Endothelial cell of hepatic sinusoid (primary cell): ENCODE data around the gene ACTG1.

Experiments used
- in situ Hi-C: cut with HindIII; loops from 2 replicates; pipeline ENCODE4 v1.10.0; 2017; ENCODE audit warnings: low sequenced_read_pairs

The ACTG1 gene

DNA sequence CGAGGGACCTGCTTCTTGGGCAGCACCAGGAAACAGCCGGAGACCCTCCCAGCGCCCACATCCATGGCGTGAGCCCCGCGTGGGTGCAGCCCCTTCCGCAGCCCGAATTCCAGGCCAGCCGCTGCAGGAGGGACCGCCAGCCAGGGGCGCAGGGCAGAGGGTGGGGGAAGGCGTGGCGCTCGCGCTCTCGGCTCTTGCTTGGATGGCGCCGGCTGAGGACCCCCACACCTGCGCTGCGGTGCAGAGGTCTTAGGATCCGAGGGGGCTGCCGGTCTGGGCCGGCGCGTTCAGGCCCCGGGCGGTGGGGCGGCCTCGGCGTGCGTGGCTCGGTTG is 28.8 kb downstream of the ACTG1 start:
- in situ Hi-C loops: no loop called here

DNA sequence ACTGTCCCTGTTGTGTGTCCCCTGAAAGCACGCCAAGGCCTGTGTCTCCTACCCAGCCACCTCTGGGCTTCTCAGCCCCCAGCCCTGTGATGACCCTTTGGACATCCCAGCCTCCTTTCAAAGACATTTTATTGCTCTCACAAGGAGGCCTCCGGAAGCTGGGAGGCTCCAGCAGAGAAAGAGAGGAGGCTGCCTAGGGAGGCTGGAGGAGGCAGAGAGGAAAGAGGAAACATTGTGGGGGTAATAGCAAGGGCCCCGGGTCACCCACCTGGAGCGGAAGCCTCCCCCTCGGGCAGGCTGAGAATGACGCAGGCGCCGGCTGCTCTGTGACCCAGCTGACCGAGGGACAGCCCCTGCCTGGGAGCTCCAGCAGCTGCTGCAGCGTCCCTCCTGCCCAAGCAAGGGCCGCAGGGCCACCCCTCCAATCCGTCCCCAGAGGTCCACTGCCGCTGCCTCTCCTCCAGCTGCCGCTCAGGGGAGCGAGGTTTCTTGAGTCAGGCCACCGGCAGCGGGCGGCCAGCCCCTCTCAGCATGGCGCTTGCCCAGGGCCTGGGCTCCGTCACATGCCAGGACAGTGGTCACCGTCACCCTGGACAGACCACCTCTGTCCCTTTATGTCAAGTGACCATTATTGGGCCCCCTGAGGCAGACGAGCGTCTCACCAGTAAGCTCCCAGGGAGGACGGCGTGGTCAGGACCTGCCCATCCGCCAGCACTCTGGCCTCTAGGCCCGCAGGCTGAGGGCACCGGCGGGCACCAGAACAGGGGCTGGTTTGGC is 29.3 kb downstream of the ACTG1 start:
- in situ Hi-C loops: no loop called here

DNA sequence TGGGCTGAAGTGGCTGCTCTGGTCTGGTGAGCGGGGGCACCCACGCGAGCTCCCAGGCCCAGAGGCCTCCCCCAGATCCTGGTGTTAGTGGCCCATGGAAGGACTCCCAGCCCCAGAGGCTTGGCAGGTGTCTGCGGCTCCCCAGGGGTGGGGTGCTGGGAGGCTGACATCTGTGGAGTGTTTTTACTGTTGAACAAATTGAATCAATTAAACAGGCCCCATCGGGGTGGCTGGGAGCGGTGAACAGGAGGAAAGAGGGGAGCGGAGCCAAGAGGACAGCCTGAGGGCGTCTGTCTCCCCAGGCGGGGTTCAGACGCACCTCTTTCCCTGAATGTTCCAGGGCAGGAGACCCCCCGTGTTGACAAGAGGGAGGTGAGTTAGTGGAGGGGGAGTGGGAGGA is 29.9 kb downstream of the ACTG1 start:
- in situ Hi-C loops: no loop called here

DNA sequence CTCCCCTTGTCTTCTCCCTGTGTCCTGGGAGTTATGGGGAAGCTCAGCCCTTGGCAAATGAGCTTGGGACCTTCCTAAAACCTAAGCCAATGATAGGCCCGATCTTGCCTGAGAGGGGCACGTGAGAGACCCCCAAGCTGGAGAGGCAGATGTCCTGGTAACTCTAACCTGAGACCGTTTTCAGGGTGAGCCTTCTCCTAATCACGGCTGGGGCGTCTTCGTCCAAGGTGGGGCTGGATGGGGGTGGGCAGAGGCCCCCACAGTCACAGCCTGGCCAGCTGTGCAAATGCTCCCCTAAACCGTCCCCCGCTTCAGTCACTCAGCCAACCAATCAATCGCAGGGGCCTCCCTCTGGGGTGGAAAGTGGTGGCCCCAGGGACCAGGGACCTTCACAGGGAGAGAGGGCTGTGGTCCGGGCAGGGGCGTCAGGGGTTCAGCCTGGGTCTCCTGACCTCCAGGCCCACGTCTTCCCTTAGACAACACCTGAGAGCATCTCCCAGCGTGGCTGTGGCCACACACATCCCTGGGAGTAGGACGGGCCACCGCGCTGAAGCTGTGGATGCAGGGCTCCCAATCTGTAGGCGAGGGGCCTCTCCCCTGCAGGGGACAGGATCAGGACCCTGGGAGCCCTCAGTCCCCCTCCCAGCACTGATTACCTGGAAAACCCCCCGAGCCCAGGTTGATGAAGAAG is 30.6 kb downstream of the ACTG1 start:
- in situ Hi-C loops: no loop called here

DNA sequence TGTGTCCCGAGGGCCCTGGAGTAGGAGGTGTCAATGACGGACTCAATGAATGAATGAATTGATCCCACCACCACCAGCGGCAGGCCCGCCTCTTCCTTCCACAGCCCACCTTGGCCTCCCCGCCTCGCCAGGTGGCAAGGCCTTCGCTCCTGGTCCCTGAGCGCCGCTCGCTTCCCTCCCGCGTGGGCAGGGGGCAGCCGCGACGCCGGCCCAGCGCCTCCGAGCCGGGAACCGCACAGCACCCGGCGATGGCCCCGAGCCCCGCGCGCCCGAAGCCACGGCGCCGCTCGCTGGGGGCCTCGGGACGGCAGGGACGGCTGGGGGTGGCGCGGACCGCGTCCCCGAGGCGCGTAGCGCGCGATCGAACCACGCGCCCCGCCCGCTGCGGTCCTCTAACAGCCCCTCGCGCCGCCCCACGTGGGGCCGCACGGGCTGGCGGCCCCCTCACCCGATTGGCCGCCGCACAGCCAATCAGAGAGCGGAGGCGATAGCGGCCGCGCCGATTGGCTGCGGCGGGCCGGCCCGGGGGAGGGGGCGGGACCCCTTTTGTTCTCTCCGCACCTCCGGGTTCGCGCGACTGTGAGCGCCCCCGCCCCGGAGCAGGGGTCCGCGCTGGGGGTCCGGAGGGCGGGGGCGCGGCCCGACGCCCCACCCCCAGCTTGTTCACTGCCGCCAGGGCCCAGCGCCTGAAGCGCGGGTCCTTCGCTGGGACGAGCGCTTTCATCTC is 31.4 kb downstream of the ACTG1 start:
- in situ Hi-C loops: no loop called here

DNA sequence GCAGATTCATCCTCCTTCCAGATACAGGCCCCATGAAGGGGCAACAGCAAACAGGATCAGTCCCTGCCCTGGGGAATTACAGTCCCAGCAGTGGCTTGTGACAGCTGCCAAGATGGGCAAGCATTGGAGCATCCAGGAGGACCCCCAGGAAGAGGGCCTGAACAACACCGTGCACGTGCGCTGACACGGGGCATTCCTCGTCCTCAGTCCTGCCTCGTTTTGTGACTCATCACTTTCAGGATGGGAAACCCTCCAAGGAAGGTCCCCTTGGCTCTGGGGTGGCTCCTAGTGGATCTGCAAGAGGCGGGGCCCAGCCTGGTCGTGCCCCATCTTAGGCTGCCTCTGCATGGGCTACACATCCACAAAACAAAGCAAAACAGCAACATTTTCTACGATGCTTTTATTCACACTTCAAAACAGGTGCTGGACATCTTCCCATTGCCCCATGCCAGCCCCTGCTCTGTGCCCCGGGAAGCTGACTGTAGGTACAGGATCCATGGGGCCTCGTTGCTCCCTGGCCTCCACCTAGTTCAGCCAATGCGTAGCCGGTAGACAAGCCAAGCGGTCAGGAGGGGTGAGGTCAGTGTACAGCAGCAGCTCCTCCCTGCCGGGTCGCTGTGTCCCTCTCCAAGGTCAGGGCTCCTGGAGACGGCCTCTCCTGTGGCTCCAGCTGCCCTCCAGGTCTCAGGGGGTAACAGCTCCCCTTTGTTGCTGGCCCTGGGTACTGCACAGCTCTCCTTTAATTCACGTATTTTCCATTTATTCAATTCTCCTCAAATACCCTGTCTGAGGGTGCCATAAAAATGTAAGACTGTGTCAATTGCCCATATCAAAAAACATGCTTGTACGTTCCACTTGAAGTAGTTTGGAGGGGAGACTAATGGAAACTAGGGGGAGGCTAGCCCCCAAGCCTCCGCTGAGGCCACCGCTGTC is 32.2 kb downstream of the ACTG1 start:
- in situ Hi-C loops: no loop called here

DNA sequence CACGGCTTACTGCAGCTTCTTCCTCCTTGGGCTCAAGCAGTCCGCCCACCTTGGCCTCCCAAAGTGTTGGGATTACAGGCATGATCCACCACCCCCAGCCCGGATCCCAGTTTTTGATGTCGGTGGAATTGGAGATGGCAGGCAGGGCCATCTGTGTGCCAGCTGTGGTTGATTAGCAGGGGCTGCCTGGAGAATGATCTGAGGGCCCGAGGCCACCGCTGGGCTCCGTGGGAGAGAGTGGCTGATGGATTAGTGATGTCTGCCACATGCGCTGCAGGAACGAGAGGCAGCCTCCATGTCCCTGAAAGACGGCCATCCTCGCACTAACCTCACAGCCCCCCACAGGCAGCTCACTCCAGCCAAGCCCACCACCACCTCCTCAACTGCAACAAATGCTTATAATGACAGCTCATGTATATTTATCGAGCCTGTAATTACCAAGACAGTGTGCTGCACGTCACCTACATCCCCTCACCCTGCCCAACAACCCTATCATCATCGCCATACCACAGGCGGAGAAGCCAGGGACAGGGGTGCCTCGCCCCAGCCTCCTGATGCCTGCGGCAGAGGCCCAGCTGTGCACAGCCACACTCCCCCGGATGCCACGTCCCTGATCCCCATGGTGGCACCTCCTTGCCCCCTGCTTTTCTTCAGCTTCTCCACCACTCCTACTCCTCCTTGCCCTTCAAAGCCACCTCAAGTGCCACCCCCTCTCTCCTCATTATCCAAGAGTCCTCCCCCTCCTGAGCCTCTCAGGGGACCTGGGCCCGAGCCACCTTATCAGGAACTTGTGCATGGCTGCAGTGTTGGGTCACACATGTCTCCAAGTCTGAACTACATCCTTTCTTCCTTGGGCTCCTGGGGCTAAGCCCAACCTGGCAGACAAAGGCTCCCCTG is 33.2 kb downstream of the ACTG1 start:
- in situ Hi-C loops: no loop called here

DNA sequence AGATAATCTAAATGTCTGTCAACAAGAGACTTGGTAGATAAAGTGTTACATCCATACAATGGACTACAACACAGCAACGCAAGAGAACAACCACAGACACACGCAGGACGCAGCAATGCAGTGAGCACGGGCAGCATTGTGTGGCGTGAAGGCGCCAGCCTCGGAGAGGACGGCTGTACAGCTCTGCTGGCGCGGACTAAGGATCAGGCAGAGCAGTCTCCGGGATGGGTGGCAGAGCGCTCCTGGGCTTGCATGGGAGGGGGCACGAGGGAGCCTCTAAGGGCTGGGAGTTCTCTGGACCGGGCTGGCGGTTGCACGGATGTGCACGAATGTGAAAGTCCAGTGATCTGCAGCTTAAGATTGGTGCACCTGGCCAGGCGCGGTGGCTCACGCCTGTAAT is 34.5 kb downstream of the ACTG1 start:
- in situ Hi-C loops: no loop called here

DNA sequence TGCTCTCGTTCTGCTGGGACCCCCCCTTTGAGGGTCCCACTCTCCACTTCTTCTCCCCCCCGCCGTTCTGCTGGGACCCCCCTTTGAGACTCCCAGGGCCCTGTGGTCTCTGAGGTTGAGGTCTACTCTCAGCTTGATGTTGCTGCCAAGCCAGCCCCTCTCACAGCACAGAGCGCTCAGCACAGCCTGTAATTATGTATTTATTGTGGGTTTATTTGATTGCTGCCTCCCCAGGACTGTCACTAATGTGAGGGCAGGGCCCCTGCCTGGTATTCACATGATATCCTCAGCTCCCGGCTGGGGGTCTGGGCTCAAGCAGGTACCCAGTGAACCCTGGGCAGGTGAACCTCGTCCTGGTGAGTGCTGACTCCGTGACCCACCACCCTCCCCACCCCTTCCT is 35.4 kb downstream of the ACTG1 start:
- in situ Hi-C loops: no loop called here

DNA sequence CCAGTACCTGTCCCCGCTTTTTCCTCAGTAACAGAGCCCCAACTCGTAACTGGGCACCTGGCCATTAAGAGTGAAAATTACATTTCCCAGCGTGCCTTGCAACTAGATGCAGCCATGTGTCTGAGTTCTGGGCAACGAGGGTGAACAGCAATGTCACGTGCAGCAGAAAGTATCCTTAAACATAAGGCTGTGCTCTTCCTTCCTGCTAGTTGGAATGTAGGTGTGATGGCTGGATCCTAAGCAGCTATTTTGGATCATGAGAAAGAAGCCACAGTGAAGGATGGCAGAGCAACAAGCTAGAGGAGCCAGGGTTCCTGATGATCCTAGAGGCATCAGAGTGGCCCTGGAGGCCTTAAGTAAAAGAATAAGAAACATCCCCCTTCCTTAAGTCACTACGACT is 36.0 kb downstream of the ACTG1 start:
- in situ Hi-C loops: no loop called here

DNA sequence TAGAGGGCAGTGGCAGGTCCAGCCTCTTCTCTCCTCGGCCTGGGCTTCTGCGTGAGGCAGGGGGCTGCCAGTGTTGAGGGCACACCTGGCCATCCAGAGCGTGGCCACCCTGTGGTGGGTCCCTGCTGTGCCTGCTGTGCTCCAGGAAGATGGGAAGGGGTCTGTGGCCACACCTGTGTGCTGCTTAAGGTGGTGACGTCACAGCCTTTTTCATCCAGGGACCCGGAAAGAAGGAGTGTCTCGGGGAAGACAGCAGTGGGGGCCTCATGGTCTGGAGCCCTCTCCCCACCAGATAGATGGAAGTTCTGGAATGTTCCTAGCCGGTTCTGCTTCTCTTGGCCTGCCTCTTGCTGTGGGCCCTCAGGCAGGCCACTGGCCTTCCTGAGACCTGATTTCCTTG is 36.5 kb downstream of the ACTG1 start:
- in situ Hi-C loops: no loop called here

DNA sequence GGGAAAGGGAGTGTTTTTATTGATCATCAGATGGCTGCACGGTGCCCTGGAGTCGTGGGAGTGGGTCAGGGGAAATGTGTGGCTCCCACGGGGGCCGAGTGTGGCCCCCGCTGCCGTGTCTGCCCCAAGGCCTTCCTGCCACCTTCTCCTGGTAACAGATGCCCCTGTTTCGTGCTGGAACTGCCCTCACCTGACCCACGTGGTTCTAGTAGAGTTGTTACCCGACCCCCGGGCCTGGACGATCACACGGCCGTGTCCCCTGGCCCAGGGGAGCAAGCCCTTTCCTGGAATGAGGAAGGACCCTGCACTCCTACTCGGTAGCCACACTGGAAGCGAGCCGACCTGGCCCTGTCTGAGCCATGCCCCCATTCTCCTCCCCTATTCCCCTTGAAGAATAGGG is 37.6 kb downstream of the ACTG1 start:
- in situ Hi-C loops: no loop called here

DNA sequence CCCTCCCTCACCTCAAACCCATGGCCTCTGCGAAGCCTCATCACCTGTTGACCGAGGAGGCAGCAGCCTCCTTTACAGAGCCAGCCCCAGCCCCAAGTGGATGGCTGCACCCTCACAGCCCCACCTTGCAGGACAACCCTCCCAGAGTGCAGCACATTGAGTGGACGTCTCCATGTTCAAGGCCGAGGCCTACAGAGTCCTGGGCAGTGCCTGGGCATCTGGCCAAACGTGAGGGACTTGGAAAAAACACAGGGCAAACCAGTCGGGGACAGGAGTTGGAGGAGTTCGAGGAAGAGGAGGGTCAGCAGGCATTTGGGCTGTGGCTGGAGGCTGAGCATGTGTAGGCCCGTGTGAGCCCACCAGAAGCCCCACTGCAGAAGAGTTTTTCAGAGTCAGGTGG is 39.6 kb downstream of the ACTG1 start:
- in situ Hi-C loops: no loop called here

DNA sequence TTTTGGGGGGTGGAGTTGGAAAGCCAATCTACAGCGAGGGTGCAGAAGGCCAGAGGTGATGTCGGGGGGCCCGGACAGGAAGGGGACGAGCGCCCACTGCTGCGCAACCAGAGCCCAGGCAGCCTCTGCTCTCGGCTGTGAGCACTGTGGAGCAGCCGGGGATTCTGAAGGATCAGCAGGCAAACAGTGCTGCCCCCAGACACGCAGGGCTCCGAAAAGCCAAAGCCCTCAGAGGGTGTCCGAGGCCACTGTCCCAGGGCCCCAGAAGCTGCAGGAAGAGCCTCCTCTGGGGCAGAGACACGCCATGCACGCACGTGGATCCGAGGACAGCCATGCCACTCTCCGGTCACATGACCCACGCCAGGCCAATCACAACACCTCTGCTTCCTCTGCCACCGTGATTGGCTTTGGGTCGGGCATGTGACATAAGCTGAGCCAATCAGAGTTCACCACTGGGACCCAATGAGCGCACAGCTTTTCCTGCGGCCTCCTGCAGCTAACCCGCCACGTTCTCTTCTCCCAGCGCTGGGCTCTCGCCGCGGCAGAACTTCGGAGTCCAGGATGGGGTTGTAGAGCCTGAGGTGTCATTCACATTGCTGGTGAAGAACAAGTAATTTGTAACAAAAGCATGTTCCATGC is 40.7 kb downstream of the ACTG1 start:
- in situ Hi-C loops: no loop called here

DNA sequence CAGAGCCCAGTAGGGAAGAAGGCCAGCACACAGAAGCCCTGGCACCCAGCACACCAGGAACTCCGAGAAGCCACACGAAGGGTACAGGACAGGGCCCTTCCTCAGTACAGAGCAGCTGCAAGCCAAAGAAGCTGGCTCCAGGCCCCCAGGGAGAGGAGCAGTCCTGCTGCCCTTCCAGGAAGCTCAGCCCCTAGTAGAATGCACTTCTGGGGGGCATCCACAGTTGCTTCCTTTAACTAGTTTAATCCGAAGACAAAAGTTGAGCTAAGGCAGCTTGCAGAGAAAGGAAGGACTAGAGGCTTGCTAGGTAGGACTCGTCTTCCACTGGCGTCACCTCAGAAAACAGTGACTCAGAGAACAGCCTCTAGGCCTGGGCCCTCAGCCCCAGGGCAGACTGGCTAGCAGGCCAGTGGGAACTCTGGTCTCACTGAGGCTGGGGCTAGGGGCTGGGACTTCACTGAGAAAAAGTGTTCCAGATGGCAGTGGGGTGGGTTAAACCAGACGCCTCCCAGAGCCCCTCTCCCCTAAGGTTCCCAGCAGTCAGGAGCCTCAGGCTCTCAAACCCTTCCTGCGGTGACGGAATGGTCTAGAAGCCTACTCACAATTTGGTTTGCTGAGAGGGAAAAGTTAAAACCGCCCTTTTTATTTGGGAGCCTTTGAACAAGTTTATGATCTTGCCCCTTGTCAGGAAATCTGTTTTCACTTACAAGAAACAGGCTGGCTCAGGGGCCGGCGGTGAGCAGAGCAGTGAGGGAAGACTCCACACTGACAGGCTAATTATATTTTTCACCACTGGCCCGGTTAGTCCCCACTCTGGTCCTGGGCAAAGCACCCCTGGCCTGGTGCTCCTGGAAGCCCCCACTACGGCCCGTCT is 41.4 kb downstream of the ACTG1 start:
- in situ Hi-C loops: no loop called here

DNA sequence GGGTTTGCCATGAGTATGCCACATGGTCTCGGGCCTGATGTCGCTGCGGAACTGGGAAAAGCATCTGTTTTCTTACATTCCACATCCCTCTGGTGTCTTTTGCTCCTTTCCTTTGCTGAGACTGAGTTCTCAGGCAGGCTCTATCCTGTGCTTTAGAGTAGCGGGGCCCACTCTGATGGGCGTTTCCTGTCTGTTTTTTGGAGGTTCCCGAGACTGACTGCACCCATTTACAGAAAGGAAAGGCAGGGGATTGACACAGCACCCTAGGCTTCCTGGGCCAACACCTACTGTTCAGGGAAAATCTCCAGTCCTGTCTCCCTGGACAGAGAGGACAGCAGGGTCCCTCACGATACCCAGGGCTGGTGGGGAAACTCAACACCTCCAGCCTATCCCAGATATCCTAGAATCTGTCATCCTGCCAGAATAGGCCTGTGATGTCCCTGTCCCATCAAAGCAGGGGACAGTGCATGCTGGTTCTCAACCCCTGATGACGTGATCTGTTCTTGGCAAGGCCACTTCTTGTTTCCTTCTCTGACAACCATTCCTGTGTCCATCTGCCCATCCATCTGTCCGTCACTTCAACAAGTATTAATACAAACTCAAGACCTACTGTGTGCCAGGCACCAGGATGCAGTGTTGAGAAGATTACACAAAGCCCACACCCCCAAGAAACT is 42.2 kb downstream of the ACTG1 start:
- in situ Hi-C loops: no loop called here

DNA sequence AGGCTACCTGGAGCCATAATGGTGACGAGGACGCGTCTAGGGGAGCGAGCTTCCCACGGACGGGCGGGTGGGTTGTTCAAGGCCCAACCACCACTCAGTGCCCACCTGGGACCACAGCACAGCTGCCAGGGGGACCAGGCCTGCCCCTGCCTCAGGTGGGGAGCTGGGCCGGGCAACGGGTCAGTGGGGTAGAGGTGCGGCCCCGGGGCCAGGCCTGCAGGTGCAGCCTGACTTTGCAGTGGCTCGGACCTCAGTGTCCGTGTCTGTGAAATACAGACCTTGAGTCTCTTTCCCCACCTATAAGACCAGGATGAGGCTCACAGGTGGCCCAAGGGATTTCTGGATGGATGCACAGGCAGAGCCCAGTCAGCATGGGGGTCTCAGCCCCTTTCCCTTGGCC is 43.3 kb downstream of the ACTG1 start:
- in situ Hi-C loops: no loop called here

DNA sequence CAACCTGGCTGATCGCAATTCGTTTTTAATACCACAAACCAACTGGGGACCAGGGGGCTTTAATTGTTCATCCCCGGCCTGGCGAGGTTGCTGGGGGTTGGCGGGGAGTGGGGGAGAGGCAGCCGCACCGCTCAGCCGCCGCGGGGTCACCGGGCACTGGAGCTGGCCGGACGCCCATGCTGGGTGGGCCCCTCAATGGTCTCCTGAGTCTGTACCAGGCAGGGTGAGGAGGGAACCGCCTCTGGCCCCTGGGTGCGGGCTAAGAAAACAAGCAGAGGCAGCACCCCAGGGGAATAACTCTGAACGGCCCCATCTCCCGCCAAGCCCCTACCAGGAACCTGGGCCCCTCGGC is 43.9 kb downstream of the ACTG1 start:
- in situ Hi-C loops: no loop called here
